B cell (primary cell): Measurements from ENCODE around the gene CCDC6. TPM values are rescaled to one million over a fixed set of nuclear protein-coding genes. Genes with fewer than 3 reads are reported as not detected.
"Not testable (repeated sequence)": the region's sequence is repeated elsewhere in the genome, so short reads cannot be mapped to it uniquely, and the experiment has no call there.

Source experiments
- ATAC-seq: fragments of 200-7000 bp; cut with Tn5 transposase; one replicate; pipeline ENCODE4 v1.10.0; 2021; ENCODE audit warnings: low read depth, mild to moderate bottlenecking, moderate number of reproducible peaks, moderate library complexity
- CTCF ChIA-PET: fragments of 350-600 bp; sonication (Branson Sonifier 250); formaldehyde crosslinking; loops from one replicate; lab custom pipeline; 2021; ENCODE audit warnings: antibody characterized with exemption, inconsistent platforms; lab: Charles Lee
- POLR2A ChIA-PET: fragments of 350-600 bp; sonication (Branson Sonifier 250); formaldehyde crosslinking; loops from one replicate; lab custom pipeline; 2021; ENCODE audit warnings: antibody characterized with exemption; lab: Charles Lee
- DNase-seq: peaks from one replicate; pipeline ENCODE4 v3.0.0; 2013
- H2AFZ ChIP-seq: 2 replicates; pipeline ENCODE4 v1.6.1; 2012; ENCODE audit warnings: mild to moderate bottlenecking, low read depth, low read length; ENCODE audit not compliant: insufficient read depth, poor library complexity, severe bottlenecking
- H3K27ac ChIP-seq, 2 donors: 1 replicate in 1 of 2; 2 replicates in 1 of 2; pipeline ENCODE4 v1.5.1; 2012 to 2013; ENCODE audit warnings: low read length in 2 of 2, mild to moderate bottlenecking in 2 of 2, moderate library complexity in 1 of 2
- H3K27me3 ChIP-seq, 4 experiments: fragments of 200-600 bp in 1 of 4; sonication (generic) in 1 of 4; replicated peaks in 1 of 4; 1 replicate in 2 of 4; 2 replicates in 2 of 4; pipeline versions ENCODE4 v1.6.1 to v1.7.0; 2013 to 2016; ENCODE audit warnings: low read length in 3 of 4, mild to moderate bottlenecking in 2 of 4, mixed read lengths in 1 of 4, moderate library complexity in 1 of 4; ENCODE audit not compliant: insufficient read depth in 4 of 4, control insufficient read depth in 3 of 4; ENCODE audit errors: control extremely low read depth in 1 of 4
- H3K36me3 ChIP-seq, 2 experiments: replicated peaks in 1 of 2; 1 replicate in 1 of 2; 2 replicates in 1 of 2; pipeline versions ENCODE4 v1.6.1 to v1.7.1; 2013; ENCODE audit warnings: low read length in 1 of 2; ENCODE audit not compliant: insufficient read depth in 2 of 2, control insufficient read depth in 1 of 2; ENCODE audit errors: control extremely low read depth in 1 of 2, extremely low read depth in 1 of 2
- H3K4me1 ChIP-seq, 2 donors: fragments of 200-600 bp in 1 of 2; sonication (generic) in 1 of 2; 1 replicate in 1 of 2; 2 replicates in 1 of 2; pipeline versions ENCODE4 v1.5.1 to v1.6.1; 2013 to 2017; ENCODE audit warnings: low read length in 2 of 2; ENCODE audit not compliant: control insufficient read depth in 2 of 2, insufficient read depth in 2 of 2
- H3K4me2 ChIP-seq: replicated peaks from 2 replicates; pipeline ENCODE3; 2012; ENCODE audit warnings: mild to moderate bottlenecking, low read depth, low read length; ENCODE audit not compliant: poor library complexity, severe bottlenecking
- H3K4me3 ChIP-seq, 5 experiments: fragments of 200-600 bp in 1 of 5; sonication (generic) in 1 of 5; 1 replicate in 3 of 5; 2 replicates in 2 of 5; pipeline versions ENCODE4 v1.5.1 to v1.7.0; 2011 to 2016; ENCODE audit warnings: low read length in 4 of 5, mild to moderate bottlenecking in 4 of 5, low read depth in 2 of 5, control low read depth in 1 of 5, moderate library complexity in 1 of 5; ENCODE audit not compliant: insufficient read depth in 1 of 5; ENCODE audit errors: control extremely low read depth in 1 of 5, extremely low read depth in 1 of 5
- H3K79me2 ChIP-seq: fragments of 200-600 bp; sonication (generic); one replicate; pipeline ENCODE4 v1.6.0; 2016; ENCODE audit warnings: low read length; ENCODE audit not compliant: control insufficient read depth, insufficient read depth
- H3K9ac ChIP-seq: fragments of 200-600 bp; sonication (generic); 2 replicates; pipeline ENCODE4 v1.6.1; 2017; ENCODE audit warnings: mild to moderate bottlenecking, low read length, moderate library complexity
- H3K9me3 ChIP-seq, 3 donors: one replicate each; pipeline versions ENCODE4 v1.6.1 to v1.7.1; 2013; ENCODE audit warnings: low read length in 2 of 3; ENCODE audit not compliant: control insufficient read depth in 2 of 3, insufficient read depth in 1 of 3; ENCODE audit errors: control extremely low read depth in 1 of 3
- H4K20me1 ChIP-seq: 2 replicates; pipeline ENCODE4 v1.6.0; 2012; ENCODE audit warnings: mild to moderate bottlenecking, low read length; ENCODE audit not compliant: insufficient read depth, control insufficient read depth, poor library complexity, severe bottlenecking
- H3K27ac Mint-ChIP-seq: one replicate; pipeline ENCODE4 v1.8.0; 2021; ENCODE audit warnings: mixed read lengths
- H3K27me3 Mint-ChIP-seq: one replicate; pipeline ENCODE4 v1.8.0; 2021; ENCODE audit warnings: mixed read lengths
- H3K4me1 Mint-ChIP-seq: one replicate; pipeline ENCODE4 v1.8.0; 2021; ENCODE audit warnings: mixed read lengths
- H3K4me3 Mint-ChIP-seq: one replicate; pipeline ENCODE4 v1.8.0; 2021; ENCODE audit warnings: mixed read lengths
- H3K9me3 Mint-ChIP-seq: one replicate; pipeline ENCODE4 v1.8.0; 2022; ENCODE audit warnings: mixed read lengths; ENCODE audit not compliant: insufficient read depth
- EZH2 ChIP-seq: IDR thresholded peaks from 2 replicates; pipeline ENCODE4 v1.6.1; 2012; ENCODE audit warnings: borderline replicate concordance, low read depth, mild to moderate bottlenecking, moderate library complexity, low read length; ENCODE audit not compliant: insufficient read depth, poor library complexity, severe bottlenecking
- WGBS: methylation state at CpG from one replicate; pipeline ENCODE4 v1.1.5; 2013; ENCODE audit warnings: missing lambda C conversion rate; ENCODE audit not compliant: insufficient coverage; 5-methylcytosine and 5-hydroxymethylcytosine counted together
- intact Hi-C: fragments of 100-400 bp; cut with micrococcal nuclease; formaldehyde crosslinking; loops from one replicate; pipeline ENCODE4 v1.10.0; 2022
- polyA plus RNA-seq: library from polyadenylated mRNA; depleted of rRNA; stranded (reverse); fragments of >200 nt; gene quantifications from 2 replicates; pipeline ENCODE4 v1.2.3, GENCODE V29; 2012
- total RNA-seq, 2 donors: library from RNA; stranded (reverse); fragments of 120-200 nt in 1 of 2; gene quantifications; 1 replicate in 1 of 2; 2 replicates in 1 of 2; pipeline versions ENCODE4 v1.2.3 to v1.2.4, GENCODE V29; 2013 to 2022
- TF ChIP-seq, protein P1 (sequence below): fragments of 200-600 bp; IDR thresholded peaks from one replicate; pipeline ENCODE4 v1.8.0; 2022; ENCODE audit warnings: antibody characterized with exemption, mild to moderate bottlenecking

CCDC6 gene
- total and polyA plus RNA-seq, 2 donors (not counting 1 experiment from before 2014, with no cell fraction given), result 18.2 to 30.1 TPM

DNA sequence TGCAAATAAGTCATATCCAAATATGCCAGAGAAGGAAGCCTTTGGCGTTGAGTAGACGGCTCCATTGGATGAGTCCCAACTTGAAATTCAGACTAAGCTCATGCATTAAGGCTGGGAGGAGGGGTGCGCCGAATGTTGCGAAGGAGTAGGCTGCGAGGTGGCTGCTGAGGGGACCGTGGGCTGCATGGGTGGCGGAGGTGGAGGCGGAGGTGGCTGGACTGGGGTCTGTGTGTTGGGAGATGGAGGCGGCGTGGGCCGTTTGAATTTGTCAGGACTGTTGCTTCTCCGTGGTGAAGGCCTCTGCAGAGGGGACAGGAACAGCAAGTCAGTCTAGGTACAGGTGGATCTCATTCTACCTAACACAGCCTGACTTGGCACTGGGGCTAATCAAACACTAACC, 113.5 kb downstream of the CCDC6 start:
- H3K4me3 ChIP-seq, result no peak overlapping the region
- 92% methylated on average over 13 of the region's 13 CpGs for WGBS
- ChIA-PET CTCF (interaction anchor here (1.6 kb wide), 1 partner anchor 72 kb away, joined by 4 read pairs; no protein-coding TSS in a partner anchor), POLR2A (no interaction called here)
- H3K36me3 ChIP-seq, result peaks cover 0 to 62% of the 10 kb centered on the region in 2 experiments
- TF ChIP-seq, protein P1, sequence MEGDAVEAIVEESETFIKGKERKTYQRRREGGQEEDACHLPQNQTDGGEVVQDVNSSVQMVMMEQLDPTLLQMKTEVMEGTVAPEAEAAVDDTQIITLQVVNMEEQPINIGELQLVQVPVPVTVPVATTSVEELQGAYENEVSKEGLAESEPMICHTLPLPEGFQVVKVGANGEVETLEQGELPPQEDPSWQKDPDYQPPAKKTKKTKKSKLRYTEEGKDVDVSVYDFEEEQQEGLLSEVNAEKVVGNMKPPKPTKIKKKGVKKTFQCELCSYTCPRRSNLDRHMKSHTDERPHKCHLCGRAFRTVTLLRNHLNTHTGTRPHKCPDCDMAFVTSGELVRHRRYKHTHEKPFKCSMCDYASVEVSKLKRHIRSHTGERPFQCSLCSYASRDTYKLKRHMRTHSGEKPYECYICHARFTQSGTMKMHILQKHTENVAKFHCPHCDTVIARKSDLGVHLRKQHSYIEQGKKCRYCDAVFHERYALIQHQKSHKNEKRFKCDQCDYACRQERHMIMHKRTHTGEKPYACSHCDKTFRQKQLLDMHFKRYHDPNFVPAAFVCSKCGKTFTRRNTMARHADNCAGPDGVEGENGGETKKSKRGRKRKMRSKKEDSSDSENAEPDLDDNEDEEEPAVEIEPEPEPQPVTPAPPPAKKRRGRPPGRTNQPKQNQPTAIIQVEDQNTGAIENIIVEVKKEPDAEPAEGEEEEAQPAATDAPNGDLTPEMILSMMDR, result no peak
- no peak for TF ChIP-seq EZH2
- no peaks in the 10 kb centered on the region for H4K20me1 ChIP-seq
- ATAC-seq (no peak), DNase-seq (no peak)
- H3K4me3 Mint-ChIP-seq, result no peak overlapping the region
- no peaks in the 10 kb centered on the region for H3K9me3 Mint-ChIP-seq
- H3K27me3 Mint-ChIP-seq, result no peaks in the 10 kb centered on the region
- intact Hi-C loops, result no loop called here
- H3K27ac Mint-ChIP-seq, result no peak overlapping the region
- H3K27me3 ChIP-seq, result no peaks in the 10 kb centered on the region
- no peak overlapping the region for H2AFZ ChIP-seq
- no peak overlapping the region for H3K27ac ChIP-seq
- no peaks in the 10 kb centered on the region for H3K79me2 ChIP-seq
- H3K4me2 ChIP-seq, result no peak overlapping the region
- no peak overlapping the region for H3K9ac ChIP-seq
- no peaks in the 10 kb centered on the region for H3K9me3 ChIP-seq
- no peaks in the 10 kb centered on the region for H3K4me1 ChIP-seq
- no peaks in the 10 kb centered on the region for H3K4me1 Mint-ChIP-seq

DNA sequence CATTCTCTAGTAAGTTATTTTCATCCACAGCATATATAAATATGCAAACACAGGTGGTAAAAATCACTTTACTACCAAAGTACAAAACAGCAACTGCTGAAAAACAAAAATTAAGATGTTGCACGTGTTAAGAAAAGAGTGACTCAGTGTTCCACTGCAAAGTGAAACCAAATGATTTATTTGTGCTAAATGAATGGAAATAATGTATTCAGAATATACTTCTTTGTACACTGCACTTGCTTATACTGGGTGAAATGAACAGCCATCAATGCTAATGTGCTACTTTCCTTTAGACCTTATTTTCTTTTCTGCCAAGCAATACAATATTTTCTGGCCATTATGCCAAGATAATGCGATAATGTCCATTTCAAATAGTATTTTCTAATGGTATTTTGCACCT, 114.8 kb downstream of the CCDC6 start:
- Histone ChIP-seq H3K9me3 (no peaks in the 10 kb centered on the region), H3K4me2 (no peak overlapping the region), H3K9ac (no peak overlapping the region), H3K4me1 (no peaks in the 10 kb centered on the region), H3K4me3 (no peak overlapping the region), H3K27ac (no peak overlapping the region), H3K27me3 (no peaks in the 10 kb centered on the region), H3K36me3 (peaks cover 0 to 51% of the 10 kb centered on the region in 2 experiments), H3K79me2 (no peaks in the 10 kb centered on the region), H2AFZ (no peak overlapping the region), H4K20me1 (no peaks in the 10 kb centered on the region)
- H3K27me3 Mint-ChIP-seq, result no peaks in the 10 kb centered on the region
- intact Hi-C loops, result no loop called here
- ChIA-PET CTCF (no interaction called here), POLR2A (no interaction called here)
- DNase-seq (no peak), ATAC-seq (no peak)
- TF ChIP-seq, protein P1, result no peak
- TF ChIP-seq EZH2, result no peak
- no peak overlapping the region for H3K27ac Mint-ChIP-seq
- no peaks in the 10 kb centered on the region for H3K4me1 Mint-ChIP-seq
- no peak overlapping the region for H3K4me3 Mint-ChIP-seq
- no CpG with 5 or more reads among the region's 2 CpGs for WGBS
- H3K9me3 Mint-ChIP-seq, result no peaks in the 10 kb centered on the region

DNA sequence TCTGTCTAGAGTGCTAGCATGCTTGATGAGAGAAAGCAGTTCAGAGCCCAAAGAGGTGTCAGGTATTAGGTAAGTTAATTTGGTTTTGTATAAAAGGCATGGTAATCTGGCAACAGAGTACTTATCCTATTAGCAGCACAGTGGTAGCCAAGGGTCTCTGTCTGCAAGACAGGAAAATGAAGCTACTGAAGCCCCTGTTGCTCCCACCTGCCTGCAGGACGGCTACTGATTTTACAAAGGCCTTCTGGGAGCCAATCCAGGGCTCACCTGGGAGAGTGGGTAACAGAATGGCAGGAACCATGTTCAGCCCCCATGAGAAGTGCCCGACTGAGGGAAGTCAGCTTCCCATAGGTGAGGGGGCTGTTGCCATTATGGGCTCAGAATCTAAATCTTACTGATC, 116.3 kb downstream of the CCDC6 start:
- H3K4me2 ChIP-seq, H3K4me1 ChIP-seq, POLR2A ChIA-PET, H3K27me3 ChIP-seq, H2AFZ ChIP-seq, intact Hi-C loops, H3K27me3 Mint-ChIP-seq, H3K4me3 Mint-ChIP-seq, H3K27ac Mint-ChIP-seq, H3K9me3 ChIP-seq, ATAC-seq, H3K9ac ChIP-seq, H3K9me3 Mint-ChIP-seq, H3K27ac ChIP-seq, H3K4me3 ChIP-seq, DNase-seq, CTCF ChIA-PET, H4K20me1 ChIP-seq, H3K4me1 Mint-ChIP-seq, H3K79me2 ChIP-seq: not testable (repeated sequence)
- peaks cover 0 to 46% of the 10 kb centered on the region in 2 experiments for H3K36me3 ChIP-seq
- WGBS, result 50% methylated on average over 2 of the region's 2 CpGs
